HG02678 (cell line): ENCODE measurements around the gene CKM.
"Not testable (repeated sequence)": the region's sequence is repeated elsewhere in the genome, so short reads cannot be mapped to it uniquely, and the experiment has no call there.

Source experiments
- ATAC-seq: cut with Tn5 transposase; IDR thresholded peaks from one replicate; pipeline ENCODE4 v1.9.1; 2021; ENCODE audit warnings: mild to moderate bottlenecking, moderate library complexity; ENCODE audit not compliant: unreplicated experiment

Gene CKM

DNA sequence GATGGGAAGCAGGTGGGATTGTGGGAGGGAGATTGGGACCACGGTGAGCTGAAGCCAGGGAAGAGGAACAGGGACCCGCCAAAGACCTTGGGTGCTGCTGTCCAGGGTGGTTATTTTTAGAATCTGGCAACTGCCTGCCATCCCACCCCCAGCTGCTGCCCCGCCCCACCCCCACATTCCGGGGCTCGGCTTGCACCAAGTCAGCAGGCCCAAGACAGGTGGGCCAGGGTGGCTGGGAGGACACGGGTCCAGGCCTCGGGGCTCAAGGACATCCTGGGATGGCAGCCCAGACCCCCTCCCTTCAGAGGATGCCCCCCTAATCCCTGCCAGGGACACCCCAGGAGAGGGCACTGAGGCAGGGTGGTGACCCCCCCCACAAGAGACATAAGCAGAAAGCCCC, 827 bp downstream of the CKM start:
- ATAC-seq, result no peak

- no peak for ATAC-seq
These were observed 1.5 kb downstream of the CKM start for GRCh38 chr19:45320997-45321775.

GRCh38 chr19:45315304-45315703, 7.4 kb downstream of the CKM start:
- no peak for ATAC-seq

- no peak for ATAC-seq
These were observed 7.9 kb downstream of the CKM start for GRCh38 chr19:45314708-45315245.

- ATAC-seq, result not testable (repeated sequence)
These were observed 10.4 kb downstream of the CKM start for GRCh38 chr19:45312285-45312684.

DNA sequence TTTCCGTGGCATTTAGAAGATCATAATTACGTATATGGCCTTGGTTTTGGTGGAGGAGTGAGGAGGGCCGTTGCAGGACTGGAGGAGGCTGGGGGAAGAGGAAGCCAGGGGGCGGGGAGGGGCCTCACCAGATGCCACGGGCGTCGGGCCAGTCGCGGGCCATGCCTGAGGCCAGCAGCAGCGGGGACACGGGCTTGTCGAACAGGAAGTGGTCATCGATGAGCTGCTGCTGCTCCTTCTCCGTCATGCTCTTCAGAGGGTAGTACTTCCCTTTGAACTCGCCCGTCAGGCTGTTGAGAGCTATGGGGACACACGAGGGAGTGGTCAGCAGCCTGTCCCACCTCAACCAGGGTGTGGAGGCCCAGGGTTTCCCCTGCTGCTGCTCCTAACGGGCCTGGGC, 11.1 kb downstream of the CKM start:
- ATAC-seq, result no peak

DNA sequence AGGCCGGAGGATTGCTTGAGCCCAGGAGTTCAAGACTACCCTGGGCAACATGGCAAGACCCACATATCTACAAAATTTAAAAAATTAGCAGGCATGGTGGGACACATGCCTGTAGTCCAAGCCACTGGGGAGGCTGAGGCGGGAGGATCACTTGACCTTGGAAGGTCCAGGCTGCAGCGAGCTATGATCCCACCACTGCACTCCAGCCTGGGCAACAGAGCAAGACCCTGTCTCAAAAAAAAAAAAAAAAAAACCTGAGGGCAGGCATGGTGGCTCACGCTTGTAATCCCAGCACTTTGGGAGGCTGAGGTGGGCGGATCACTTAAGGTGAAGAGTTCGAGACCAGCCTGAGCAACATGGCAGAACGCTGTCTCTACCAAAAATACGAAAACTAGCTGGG, 13.4 kb downstream of the CKM start:
- ATAC-seq, result not testable (repeated sequence)

GRCh38 chr19:45307361-45307760, 15.3 kb downstream of the CKM start:
- ATAC-seq, result no peak

- no peak for ATAC-seq
These were observed 16.1 kb downstream of the CKM start for GRCh38 chr19:45306518-45307027.

DNA sequence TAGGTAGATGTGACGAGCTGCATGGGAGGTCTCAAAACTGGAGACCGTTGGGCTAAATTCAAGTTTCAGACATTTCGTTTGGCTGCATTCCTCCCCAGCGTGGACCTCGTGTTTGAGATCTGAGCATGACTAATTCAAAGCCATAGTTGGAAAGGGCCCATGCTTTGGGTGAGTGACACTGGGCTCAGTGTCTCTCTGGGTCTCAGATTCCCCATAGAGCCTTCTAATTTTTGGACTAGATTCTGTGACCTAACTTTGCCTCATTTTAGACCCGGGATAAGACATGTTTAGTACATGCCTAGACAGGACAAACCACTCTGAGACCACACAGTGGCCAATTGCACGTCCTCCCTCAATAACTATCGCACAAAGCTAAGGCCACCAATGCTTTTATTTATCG, 16.6 kb downstream of the CKM start:
- no peak for ATAC-seq

GRCh38 chr19:45305421-45305820, 17.3 kb downstream of the CKM start:
- no peak for ATAC-seq

GRCh38 chr19:45305007-45305406, 17.7 kb downstream of the CKM start:
- ATAC-seq, result no peak

- no peak for ATAC-seq
These were observed 18.3 kb downstream of the CKM start for GRCh38 chr19:45304141-45304926.

GRCh38 chr19:45303269-45304060, 19.2 kb downstream of the CKM start:
- no peak for ATAC-seq

DNA sequence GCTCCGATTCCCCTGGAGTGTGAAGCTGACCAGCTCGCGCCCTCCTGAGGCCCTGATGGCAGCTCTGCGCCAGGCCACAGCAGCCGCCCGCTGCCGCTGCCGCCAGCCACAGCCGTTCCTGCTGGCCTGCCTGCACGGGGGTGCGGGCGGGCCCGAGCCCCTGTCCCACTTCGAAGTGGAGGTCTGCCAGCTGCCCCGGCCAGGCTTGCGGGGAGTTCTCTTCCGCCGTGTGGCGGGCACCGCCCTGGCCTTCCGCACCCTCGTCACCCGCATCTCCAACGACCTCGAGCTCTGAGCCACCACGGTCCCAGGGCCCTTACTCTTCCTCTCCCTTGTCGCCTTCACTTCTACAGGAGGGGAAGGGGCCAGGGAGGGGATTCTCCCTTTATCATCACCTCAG, 20.3 kb downstream of the CKM start:
- no peak for ATAC-seq

- no peak for ATAC-seq
These were observed 23.0 kb downstream of the CKM start for GRCh38 chr19:45299719-45300118.

- ATAC-seq, result no peak
These were observed 24.4 kb downstream of the CKM start for GRCh38 chr19:45298264-45298663.

GRCh38 chr19:45297674-45298073, 25.0 kb downstream of the CKM start:
- ATAC-seq, result no peak

DNA sequence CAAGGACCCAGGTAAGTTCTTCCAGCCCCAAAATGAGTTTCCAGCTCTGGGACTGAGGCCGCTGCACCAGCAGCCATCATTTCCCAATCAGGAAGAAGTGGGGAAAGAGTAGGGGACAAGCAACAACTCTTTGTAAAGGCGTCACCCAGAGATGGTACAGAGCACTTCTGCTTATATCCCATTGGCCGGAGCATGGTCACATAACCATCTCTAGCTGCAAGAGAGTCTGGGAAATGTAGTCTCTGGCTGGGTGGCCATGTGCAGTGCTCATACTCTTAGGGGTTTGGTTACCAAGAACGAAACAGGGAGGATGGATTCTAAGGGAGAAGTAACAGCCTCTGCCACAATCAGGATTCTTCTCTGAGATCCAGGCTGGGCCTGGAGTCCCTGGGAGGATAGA, 26.3 kb downstream of the CKM start:
- no peak for ATAC-seq

- no peak for ATAC-seq
These were observed 26.8 kb downstream of the CKM start for GRCh38 chr19:45295873-45296272.
